ENCODE measurements around the gene NES. TPM values are rescaled to one million over a fixed set of nuclear protein-coding genes. Genes with fewer than 3 reads are reported as not detected.
A peak's percentile ranks its signal among the peaks of the same experiment; 100 is the strongest.
"Not testable (repeated sequence)": the region's sequence is repeated elsewhere in the genome, so short reads cannot be mapped to it uniquely, and the experiment has no call there.

NES gene
- total RNA-seq, 1 experiment from 2014 or later: 0.31 TPM

- DNase-seq (ENCODE audit: low spot score): no peak
Observed at GRCh38 chr1:156644640-156645039, 32.6 kb downstream of the NES start.

GRCh38 chr1:156644146-156644545, 33.1 kb downstream of the NES start:
- DNase-seq (ENCODE audit: low spot score): no peak

- DNase-seq (ENCODE audit: low spot score): no peak
Observed at GRCh38 chr1:156643778-156644092, 33.5 kb downstream of the NES start.

GRCh38 chr1:156643049-156643777, 34.0 kb downstream of the NES start:
- no peak for DNase-seq (ENCODE audit: low spot score)

- DNase-seq (ENCODE audit: low spot score): no peak
Observed at GRCh38 chr1:156642265-156643048, 34.8 kb downstream of the NES start.

- no peak for DNase-seq (ENCODE audit: low spot score)
Observed at GRCh38 chr1:156641761-156642264, 35.4 kb downstream of the NES start, which contains the start of gene BCAN. Gene BCAN, plus strand, starts transcription at chr1:156642117. Its CDS starts 3,938 bp downstream, at chr1:156646055.

GRCh38 chr1:156640842-156641706, 36.1 kb downstream of the NES start:
- no peak for DNase-seq (ENCODE audit: low spot score)

- no peak for DNase-seq (ENCODE audit: low spot score)
Observed at GRCh38 chr1:156639601-156640101, 37.6 kb downstream of the NES start.

- DNase-seq (ENCODE audit: low spot score): no peak
Observed at GRCh38 chr1:156638189-156638985, 38.8 kb downstream of the NES start.

GRCh38 chr1:156632355-156632754, 44.9 kb downstream of the NES start:
- no peak for DNase-seq (ENCODE audit: low spot score)

- not testable (repeated sequence) for DNase-seq (ENCODE audit: low spot score)
Observed at GRCh38 chr1:156631152-156631551, 46.1 kb downstream of the NES start.

GRCh38 chr1:156629823-156630449, 47.3 kb downstream of the NES start:
- DNase-seq (ENCODE audit: low spot score): no peak

GRCh38 chr1:156627313-156627880, 49.8 kb downstream of the NES start:
- DNase-seq (ENCODE audit: low spot score): peak; percentile 85

GRCh38 chr1:156626079-156626438, 51.1 kb downstream of the NES start:
- DNase-seq (ENCODE audit: low spot score): no peak

- DNase-seq (ENCODE audit: low spot score): peak; percentile 61
Observed at GRCh38 chr1:156625436-156626078, 51.6 kb downstream of the NES start.

- no peak for DNase-seq (ENCODE audit: low spot score)
Observed at GRCh38 chr1:156624814-156625435, 52.3 kb downstream of the NES start.

- peak; percentile 39 for DNase-seq (ENCODE audit: low spot score)
Observed at GRCh38 chr1:156623946-156624813, 53.0 kb downstream of the NES start.

Measured in HT-29 (cell line).